ENCODE results near the gene ITPKB. TPM values are rescaled to one million over a fixed set of nuclear protein-coding genes. Genes with fewer than 3 reads are reported as not detected.

ITPKB gene
- total RNA-seq, 1 donor, result 4.7 TPM

DNA sequence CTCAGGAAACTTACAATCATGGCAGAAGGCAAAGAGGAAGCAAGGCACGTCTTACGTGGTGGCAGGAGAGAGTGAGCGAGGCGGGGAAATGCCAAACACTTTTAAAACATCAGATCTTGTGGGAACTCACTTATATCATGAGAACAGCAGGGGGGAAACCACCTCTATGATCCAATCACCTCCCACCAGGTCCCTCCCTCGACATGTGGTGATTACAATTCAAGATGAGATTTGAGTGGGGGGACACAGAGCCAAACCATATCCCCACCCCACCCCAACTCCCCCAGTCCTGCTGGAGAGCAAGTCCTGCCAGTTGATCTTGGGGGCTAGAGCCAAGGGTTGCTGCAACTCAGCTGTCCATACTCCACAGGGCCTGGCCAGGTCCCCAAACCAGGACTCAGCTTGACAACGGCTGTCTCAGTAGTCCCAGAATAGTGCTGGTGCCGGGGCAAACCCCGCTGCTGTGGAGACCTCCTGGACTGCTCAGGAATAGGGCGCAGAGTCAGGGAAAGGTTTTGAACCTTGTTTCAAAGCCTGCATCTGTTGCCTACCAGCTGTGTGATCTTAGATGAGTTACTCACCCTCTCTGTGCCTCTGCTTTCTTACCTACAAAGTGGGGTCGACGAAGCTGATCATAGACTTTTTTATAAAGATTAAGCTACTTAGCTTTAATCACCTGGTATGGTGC, 111.0 kb downstream of the ITPKB start:
- no peak overlapping the region for H3K4me3 ChIP-seq (ENCODE audit: low read depth, low read length)
- DNase-seq (ENCODE audit: low read depth), result no peak

DNA sequence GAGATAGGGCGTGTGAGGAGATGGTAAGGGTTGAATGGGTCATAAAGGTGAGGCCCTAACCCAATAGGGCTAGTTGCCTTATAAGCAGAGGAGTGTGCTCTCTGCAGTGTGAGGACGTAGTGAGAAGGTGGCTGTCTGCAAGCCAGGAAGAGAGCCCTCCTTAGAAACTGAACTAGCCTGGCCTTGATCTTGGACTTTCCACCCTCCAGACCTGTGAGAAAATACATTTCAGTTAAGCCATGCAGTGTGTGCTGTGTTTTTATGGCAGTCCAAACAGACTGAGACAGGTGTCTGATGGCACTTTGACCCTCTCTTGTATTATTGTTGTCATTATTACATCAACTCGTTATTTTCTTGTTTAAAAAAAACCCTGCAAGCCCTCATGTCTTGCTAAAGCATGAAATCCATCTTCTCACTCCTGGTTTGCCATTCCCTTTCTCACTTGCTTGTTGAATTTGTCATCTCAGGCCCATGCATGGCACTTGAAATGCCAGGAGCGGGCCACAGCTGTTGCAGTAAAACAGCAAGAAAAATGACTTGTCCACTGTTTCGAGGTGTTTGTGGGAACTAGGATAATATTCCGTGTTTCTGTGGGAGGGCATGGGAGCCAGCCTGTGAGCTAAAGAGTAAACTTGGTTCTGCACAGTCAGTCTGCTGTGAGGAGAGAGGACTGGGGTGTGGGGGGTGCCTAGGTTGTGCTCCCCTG, 111.9 kb downstream of the ITPKB start:
- DNase-seq (ENCODE audit: low read depth), result no peak
- H3K4me3 ChIP-seq (ENCODE audit: low read depth, low read length), result no peak overlapping the region
- TF ChIP-seq, protein P1, sequence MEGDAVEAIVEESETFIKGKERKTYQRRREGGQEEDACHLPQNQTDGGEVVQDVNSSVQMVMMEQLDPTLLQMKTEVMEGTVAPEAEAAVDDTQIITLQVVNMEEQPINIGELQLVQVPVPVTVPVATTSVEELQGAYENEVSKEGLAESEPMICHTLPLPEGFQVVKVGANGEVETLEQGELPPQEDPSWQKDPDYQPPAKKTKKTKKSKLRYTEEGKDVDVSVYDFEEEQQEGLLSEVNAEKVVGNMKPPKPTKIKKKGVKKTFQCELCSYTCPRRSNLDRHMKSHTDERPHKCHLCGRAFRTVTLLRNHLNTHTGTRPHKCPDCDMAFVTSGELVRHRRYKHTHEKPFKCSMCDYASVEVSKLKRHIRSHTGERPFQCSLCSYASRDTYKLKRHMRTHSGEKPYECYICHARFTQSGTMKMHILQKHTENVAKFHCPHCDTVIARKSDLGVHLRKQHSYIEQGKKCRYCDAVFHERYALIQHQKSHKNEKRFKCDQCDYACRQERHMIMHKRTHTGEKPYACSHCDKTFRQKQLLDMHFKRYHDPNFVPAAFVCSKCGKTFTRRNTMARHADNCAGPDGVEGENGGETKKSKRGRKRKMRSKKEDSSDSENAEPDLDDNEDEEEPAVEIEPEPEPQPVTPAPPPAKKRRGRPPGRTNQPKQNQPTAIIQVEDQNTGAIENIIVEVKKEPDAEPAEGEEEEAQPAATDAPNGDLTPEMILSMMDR (IDR thresholded peaks at IDR 0.05; ENCODE audit: insufficient read depth, low read depth, low read length), result no peak

More for the DNA sequence above, 111.0 kb downstream of the ITPKB start:
- TF ChIP-seq, protein P1 (IDR thresholded peaks at IDR 0.05; ENCODE audit: insufficient read depth, low read depth, low read length), result no peak

DNA sequence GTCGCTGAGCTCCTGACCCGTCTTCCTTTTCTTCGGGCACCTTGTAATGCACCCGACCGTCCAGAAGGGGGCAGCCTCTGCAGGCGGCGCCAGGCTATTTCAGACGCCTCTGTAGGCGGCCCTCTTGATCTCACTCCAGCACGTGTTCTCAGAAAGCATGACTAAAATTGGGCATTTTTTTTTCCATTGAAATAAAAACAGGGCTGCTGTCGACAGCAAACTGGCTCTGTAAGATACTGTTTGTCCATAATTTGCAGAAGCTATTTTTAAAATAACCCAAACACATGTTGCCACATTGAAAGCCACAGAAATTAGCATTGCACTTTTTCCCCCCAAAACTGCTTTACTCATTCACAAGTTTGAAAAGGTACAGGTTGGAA, 112.5 kb downstream of the ITPKB start:
- DNase-seq (ENCODE audit: low read depth), result peak; percentile 64
- TF ChIP-seq, protein P1 (IDR thresholded peaks at IDR 0.05; ENCODE audit: insufficient read depth, low read depth, low read length), result peak; percentile 92
- H3K4me3 ChIP-seq (ENCODE audit: low read depth, low read length), result no peak overlapping the region

DNA sequence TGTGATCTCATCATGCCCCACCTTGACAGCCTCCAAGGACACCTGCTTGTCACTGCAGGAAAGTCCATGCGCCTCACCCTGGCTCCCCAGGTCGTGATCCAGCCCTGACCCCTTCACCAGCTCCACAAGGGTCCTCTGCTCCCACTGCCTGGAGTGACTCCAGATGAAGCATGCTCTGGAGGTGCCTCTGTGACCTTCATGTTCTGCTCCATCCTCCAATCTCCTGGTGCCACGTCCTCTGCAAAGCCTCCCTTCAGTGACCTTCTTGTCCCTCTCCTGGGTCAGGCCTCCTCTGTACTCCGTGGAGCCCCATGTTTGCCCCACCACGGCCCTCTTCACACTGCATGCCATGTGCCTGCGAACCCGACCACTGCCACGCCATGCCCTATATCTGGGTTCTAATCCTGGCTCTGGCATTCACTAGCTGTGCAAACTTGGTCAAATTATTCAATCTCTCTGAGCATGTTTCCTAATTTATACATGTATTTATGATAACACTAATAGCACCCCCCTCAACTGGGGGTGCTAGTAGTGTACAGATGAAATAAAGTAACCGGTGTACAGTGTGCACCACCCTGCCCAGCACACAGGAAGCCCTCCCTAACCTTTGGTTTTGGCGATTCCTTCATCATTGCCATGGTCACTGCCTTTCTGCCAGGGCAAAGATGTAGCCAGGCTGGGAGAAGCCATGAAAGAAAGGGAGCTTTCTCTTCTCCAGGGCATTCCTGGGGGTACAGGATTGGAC, 113.1 kb downstream of the ITPKB start:
- no peak for DNase-seq (ENCODE audit: low read depth)
- no peak overlapping the region for H3K4me3 ChIP-seq (ENCODE audit: low read depth, low read length)
- TF ChIP-seq, protein P1 (IDR thresholded peaks at IDR 0.05; ENCODE audit: insufficient read depth, low read depth, low read length), result no peak

DNA sequence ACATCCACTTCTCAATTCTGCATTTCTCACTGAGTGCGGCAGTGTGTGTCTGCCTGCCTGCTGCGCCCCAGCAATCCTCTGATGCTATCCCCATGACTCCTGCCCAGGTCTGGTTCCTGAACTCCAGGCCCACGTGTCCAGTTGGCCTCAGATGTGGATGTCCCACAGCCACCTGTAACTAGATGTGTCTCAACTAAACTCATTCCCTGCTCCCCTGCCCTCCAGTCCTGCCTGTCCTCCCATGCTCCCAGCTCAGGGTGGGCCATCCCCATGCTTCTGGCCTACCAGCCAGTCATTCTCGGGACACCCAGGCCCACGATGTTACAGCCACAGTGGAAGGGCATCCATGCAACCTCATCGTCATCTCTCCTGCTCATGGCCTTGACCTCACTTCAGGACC, 113.8 kb downstream of the ITPKB start:
- TF ChIP-seq, protein P1 (IDR thresholded peaks at IDR 0.05; ENCODE audit: insufficient read depth, low read depth, low read length), result no peak
- DNase-seq (ENCODE audit: low read depth), result no peak
- no peak overlapping the region for H3K4me3 ChIP-seq (ENCODE audit: low read depth, low read length)

DNA sequence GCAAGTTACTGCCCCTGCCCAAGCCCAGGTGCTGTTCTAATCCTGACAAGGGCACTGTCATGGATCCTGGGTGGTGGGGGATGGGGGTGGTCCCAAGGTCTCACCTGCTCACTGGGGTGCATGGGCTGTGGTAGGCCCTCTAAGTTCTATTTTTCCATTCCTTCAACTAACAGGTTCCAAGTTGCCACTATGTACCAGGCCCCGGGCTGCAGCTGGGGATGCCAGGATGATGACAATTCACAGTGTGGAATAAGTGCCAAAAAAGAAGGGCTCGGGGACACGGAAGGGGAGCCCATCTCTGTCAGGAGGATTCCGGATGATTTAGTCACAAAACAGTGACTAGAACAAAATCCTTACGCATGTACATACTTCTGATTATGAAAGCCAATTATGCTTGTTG, 114.6 kb downstream of the ITPKB start:
- TF ChIP-seq, protein P1 (IDR thresholded peaks at IDR 0.05; ENCODE audit: insufficient read depth, low read depth, low read length), result no peak
- H3K4me3 ChIP-seq (ENCODE audit: low read depth, low read length), result no peak overlapping the region
- DNase-seq (ENCODE audit: low read depth), result peak; percentile 17

All from fibroblast of villous mesenchyme (primary cell).